Osteoblast (primary cell): ENCODE measurements around the gene KRTAP10-1. TPM values are rescaled to one million over a fixed set of nuclear protein-coding genes. Genes with fewer than 3 reads are reported as not detected.
A peak's percentile ranks its signal among the peaks of the same experiment; 100 is the strongest.

Source experiments
- DNase-seq: peaks from one replicate; pipeline ENCODE4 v3.0.0; 2011; ENCODE audit warnings: low spot score, mixed read lengths; ENCODE audit not compliant: insufficient read length; ENCODE audit errors: missing footprints
- H2AFZ ChIP-seq: 2 replicates; pipeline ENCODE4 v1.6.0; 2011; ENCODE audit warnings: mild to moderate bottlenecking, low read length
- H3K27ac ChIP-seq: 2 replicates; pipeline ENCODE4 v1.5.1; 2011; ENCODE audit warnings: mild to moderate bottlenecking, low read depth, low read length, moderate library complexity
- H3K27me3 ChIP-seq: 2 replicates; pipeline ENCODE4 v1.6.0; 2012; ENCODE audit warnings: mild to moderate bottlenecking, control low read depth, inconsistent platforms, low read length, moderate library complexity; ENCODE audit not compliant: insufficient read depth
- H3K36me3 ChIP-seq: 2 replicates; pipeline ENCODE4 v1.5.1; 2011; ENCODE audit warnings: mild to moderate bottlenecking, low read length, control low read depth, moderate library complexity; ENCODE audit not compliant: insufficient read depth
- H3K4me1 ChIP-seq: 2 replicates; pipeline ENCODE4 v1.5.1; 2011; ENCODE audit warnings: mild to moderate bottlenecking, low read length, control low read depth, moderate library complexity; ENCODE audit not compliant: insufficient read depth
- H3K4me2 ChIP-seq: 2 replicates; pipeline ENCODE4 v1.6.0; 2011; ENCODE audit warnings: mild to moderate bottlenecking, low read length; ENCODE audit not compliant: insufficient read depth
- H3K4me3 ChIP-seq: fragments of 200-600 bp; sonication (generic); 3 replicates; pipeline ENCODE4 v1.5.1; 2012; ENCODE audit warnings: mild to moderate bottlenecking, low read length, inconsistent platforms; ENCODE audit not compliant: insufficient read depth
- H3K79me2 ChIP-seq: 2 replicates; pipeline ENCODE4 v1.6.0; 2012; ENCODE audit warnings: mild to moderate bottlenecking, low read length, control low read depth, inconsistent platforms; ENCODE audit not compliant: insufficient read depth
- H3K9me3 ChIP-seq: 2 replicates; pipeline ENCODE4 v1.5.1; 2011; ENCODE audit warnings: low read depth, low read length, control low read depth
- H4K20me1 ChIP-seq: 2 replicates; pipeline ENCODE4 v1.6.0; 2012; ENCODE audit warnings: mild to moderate bottlenecking, low read length, control low read depth; ENCODE audit not compliant: insufficient read depth
- CTCF ChIP-seq: IDR thresholded peaks from 2 replicates; pipeline ENCODE4 v1.5.1; 2011; ENCODE audit warnings: mild to moderate bottlenecking, low read depth, low read length, moderate library complexity; ENCODE audit errors: extremely low read depth
- total RNA-seq: library from RNA; depleted of rRNA; stranded (reverse); fragments of >200 nt; gene quantifications from 2 replicates; pipeline ENCODE4 v1.2.3, GENCODE V29; 2012

The KRTAP10-1 gene
- total RNA-seq, 1 donor: not detected

- Histone ChIP-seq H3K36me3 (no peaks in the 10 kb centered on the region), H3K4me3 (no peak overlapping the region), H2AFZ (no peak overlapping the region), H3K79me2 (no peaks in the 10 kb centered on the region), H3K9me3 (no peaks in the 10 kb centered on the region), H4K20me1 (no peaks in the 10 kb centered on the region), H3K4me1 (no peaks in the 10 kb centered on the region), H3K27ac (no peak overlapping the region), H3K4me2 (no peak overlapping the region), H3K27me3 (peaks cover 2% of the 10 kb centered on the region)
- TF ChIP-seq CTCF: no peak
- DNase-seq: peak; percentile 63
These were observed 9.7 kb upstream of the KRTAP10-1 start for GRCh38 chr21:44549525-44550211.

GRCh38 chr21:44548922-44549321, 8.9 kb upstream of the KRTAP10-1 start:
- Histone ChIP-seq H2AFZ (no peak overlapping the region), H3K4me1 (no peaks in the 10 kb centered on the region), H3K27me3 (peaks cover 2% of the 10 kb centered on the region), H3K4me3 (no peak overlapping the region), H4K20me1 (no peaks in the 10 kb centered on the region), H3K4me2 (no peak overlapping the region), H3K36me3 (no peaks in the 10 kb centered on the region), H3K9me3 (no peaks in the 10 kb centered on the region), H3K27ac (no peak overlapping the region), H3K79me2 (no peaks in the 10 kb centered on the region)
- no peak for TF ChIP-seq CTCF
- peak; percentile 11 for DNase-seq

- Histone ChIP-seq H3K9me3 (no peaks in the 10 kb centered on the region), H3K4me1 (no peaks in the 10 kb centered on the region), H2AFZ (no peak overlapping the region), H3K36me3 (no peaks in the 10 kb centered on the region), H3K4me3 (no peak overlapping the region), H4K20me1 (no peaks in the 10 kb centered on the region), H3K27ac (no peak overlapping the region), H3K27me3 (peaks cover 2% of the 10 kb centered on the region), H3K4me2 (no peak overlapping the region), H3K79me2 (no peaks in the 10 kb centered on the region)
- DNase-seq: no peak
- no peak for TF ChIP-seq CTCF
These were observed 8.4 kb upstream of the KRTAP10-1 start for GRCh38 chr21:44548381-44548780.

- peak; percentile 55 for DNase-seq
- Histone ChIP-seq H2AFZ (no peak overlapping the region), H3K27me3 (peaks cover 2% of the 10 kb centered on the region), H3K4me2 (no peak overlapping the region), H3K4me3 (no peak overlapping the region), H3K27ac (no peak overlapping the region), H4K20me1 (no peaks in the 10 kb centered on the region), H3K9me3 (no peaks in the 10 kb centered on the region), H3K79me2 (no peaks in the 10 kb centered on the region), H3K4me1 (no peaks in the 10 kb centered on the region), H3K36me3 (no peaks in the 10 kb centered on the region)
- no peak for TF ChIP-seq CTCF
These were observed 7.8 kb upstream of the KRTAP10-1 start for GRCh38 chr21:44547656-44548331.
